Neural cell (in vitro differentiated cells): ENCODE data around the gene PDS5B.

Source experiments
- CTCF ChIP-seq: fragments of 450-650 bp; IDR thresholded peaks from 2 replicates; pipeline ENCODE4 v1.5.1; 2014; ENCODE audit warnings: antibody characterized with exemption, mild to moderate bottlenecking, moderate library complexity; ENCODE audit not compliant: poor library complexity, severe bottlenecking
- EP300 ChIP-seq: fragments of 450-650 bp; conservative IDR thresholded peaks from 2 replicates; pipeline ENCODE4 v1.6.1; 2014; ENCODE audit warnings: antibody characterized with exemption, mild to moderate bottlenecking, moderate library complexity; ENCODE audit not compliant: poor library complexity, severe bottlenecking
- EZH2 ChIP-seq: fragments of 200-600, 300-800 bp; shearing (Covaris generic), sonication (generic); IDR thresholded peaks from 2 replicates; pipeline ENCODE4 v1.6.1; 2014; ENCODE audit warnings: antibody characterized with exemption, low read length, borderline replicate concordance, mild to moderate bottlenecking; ENCODE audit not compliant: insufficient read depth, poor library complexity, severe bottlenecking
- POLR2AphosphoS5 ChIP-seq: IDR thresholded peaks from 2 replicates; pipeline ENCODE4 v1.6.1; 2012
- SMC3 ChIP-seq: fragments of 450-650 bp; conservative IDR thresholded peaks from 2 replicates; pipeline ENCODE4 v1.6.1; 2014; ENCODE audit warnings: antibody characterized with exemption, mild to moderate bottlenecking, moderate library complexity; ENCODE audit not compliant: poor library complexity
- TAF1 ChIP-seq: IDR thresholded peaks from 2 replicates; pipeline ENCODE4 v1.6.1; 2012; ENCODE audit warnings: low read depth
- TF ChIP-seq, protein P1 (sequence below): IDR thresholded peaks from 2 replicates; pipeline ENCODE4 v1.6.1; 2012; ENCODE audit warnings: borderline replicate concordance

- TF ChIP-seq SMC3 (no peak), EZH2 (no peak), CTCF (no peak), POLR2AphosphoS5 (no peak), TAF1 (no peak), EP300 (no peak)
- TF ChIP-seq, protein P1, sequence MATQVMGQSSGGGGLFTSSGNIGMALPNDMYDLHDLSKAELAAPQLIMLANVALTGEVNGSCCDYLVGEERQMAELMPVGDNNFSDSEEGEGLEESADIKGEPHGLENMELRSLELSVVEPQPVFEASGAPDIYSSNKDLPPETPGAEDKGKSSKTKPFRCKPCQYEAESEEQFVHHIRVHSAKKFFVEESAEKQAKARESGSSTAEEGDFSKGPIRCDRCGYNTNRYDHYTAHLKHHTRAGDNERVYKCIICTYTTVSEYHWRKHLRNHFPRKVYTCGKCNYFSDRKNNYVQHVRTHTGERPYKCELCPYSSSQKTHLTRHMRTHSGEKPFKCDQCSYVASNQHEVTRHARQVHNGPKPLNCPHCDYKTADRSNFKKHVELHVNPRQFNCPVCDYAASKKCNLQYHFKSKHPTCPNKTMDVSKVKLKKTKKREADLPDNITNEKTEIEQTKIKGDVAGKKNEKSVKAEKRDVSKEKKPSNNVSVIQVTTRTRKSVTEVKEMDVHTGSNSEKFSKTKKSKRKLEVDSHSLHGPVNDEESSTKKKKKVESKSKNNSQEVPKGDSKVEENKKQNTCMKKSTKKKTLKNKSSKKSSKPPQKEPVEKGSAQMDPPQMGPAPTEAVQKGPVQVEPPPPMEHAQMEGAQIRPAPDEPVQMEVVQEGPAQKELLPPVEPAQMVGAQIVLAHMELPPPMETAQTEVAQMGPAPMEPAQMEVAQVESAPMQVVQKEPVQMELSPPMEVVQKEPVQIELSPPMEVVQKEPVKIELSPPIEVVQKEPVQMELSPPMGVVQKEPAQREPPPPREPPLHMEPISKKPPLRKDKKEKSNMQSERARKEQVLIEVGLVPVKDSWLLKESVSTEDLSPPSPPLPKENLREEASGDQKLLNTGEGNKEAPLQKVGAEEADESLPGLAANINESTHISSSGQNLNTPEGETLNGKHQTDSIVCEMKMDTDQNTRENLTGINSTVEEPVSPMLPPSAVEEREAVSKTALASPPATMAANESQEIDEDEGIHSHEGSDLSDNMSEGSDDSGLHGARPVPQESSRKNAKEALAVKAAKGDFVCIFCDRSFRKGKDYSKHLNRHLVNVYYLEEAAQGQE = no peak
These were observed 167.9 kb downstream of the PDS5B start for GRCh38 chr13:32754179-32754578.
